Gastrocnemius medialis (tissue), 4 donors: ENCODE results near the gene ESPL1.

Source experiments
- CTCF ChIP-seq, 5 experiments: fragments of 450-650 bp in 3 of 5; fragments of 200-600 bp in 2 of 5; sonication (generic) in 2 of 5; IDR thresholded peaks in 4 of 5; conservative IDR thresholded peaks in 1 of 5; 1 replicate in 4 of 5; 2 replicates in 1 of 5; pipeline ENCODE4 v1.5.1; 2016 to 2019; ENCODE audit warnings: antibody characterized with exemption in 5 of 5, mild to moderate bottlenecking in 3 of 5, moderate library complexity in 3 of 5
- POLR2A ChIP-seq, 2 donors: fragments of 450-650 bp; IDR thresholded peaks; one replicate each; pipeline ENCODE4 v1.6.1; 2017; ENCODE audit warnings: antibody characterized with exemption in 2 of 2, mild to moderate bottlenecking in 2 of 2, moderate library complexity in 2 of 2

GRCh38 chr12:53300187-53300586, 32.1 kb downstream of the ESPL1 start:
- no peak for TF ChIP-seq CTCF (IDR thresholded peaks at IDR 0.05 in 4 of 5, conservative IDR thresholded peaks at IDR 0.05 in 1 of 5)
- no peak for TF ChIP-seq POLR2A (IDR thresholded peaks at IDR 0.05)
